ENCODE results near the gene STARD6. TPM values are rescaled to one million over a fixed set of nuclear protein-coding genes. Genes with fewer than 3 reads are reported as not detected.

Gene STARD6
- polyA plus RNA-seq, 1 of the 3 experiments (the other 2 are of a cell fraction): not detected

GRCh38 chr18:54405290-54405689, 47.6 kb upstream of the STARD6 start (continued):
- TF ChIP-seq PBX3 (IDR thresholded peaks at IDR 0.05) (no peak), MXI1 (IDR thresholded peaks at IDR 0.05; ENCODE audit: low read depth, low read length) (no peak), MEF2A (IDR thresholded peaks at IDR 0.05; ENCODE audit: borderline replicate concordance, low read depth) (no peak)

- H3K36me3 ChIP-seq (replicated peaks in 1 of 2; ENCODE audit: control insufficient read depth in 1 of 2, insufficient read depth in 2 of 2, low read length in 1 of 2): no peaks in the 10 kb centered on the region
- no peaks in the 10 kb centered on the region for H3K9me3 ChIP-seq
- H3K9me2 ChIP-seq: no peaks in the 10 kb centered on the region
- no peaks in the 10 kb centered on the region for H3K27me3 ChIP-seq (ENCODE audit: insufficient read depth)
- TF ChIP-seq RFX5 (IDR thresholded peaks at IDR 0.05; ENCODE audit: low read length) (no peak), REST (IDR thresholded peaks at IDR 0.05; ENCODE audit: low read depth, low read length) (no peak), MAX (IDR thresholded peaks at IDR 0.05; ENCODE audit: low read depth) (no peak), GATA2 (CRISPR knock-in tag; IDR thresholded peaks at IDR 0.05) (no peak), USF2 (IDR thresholded peaks at IDR 0.05; ENCODE audit: borderline replicate concordance, low read depth, low read length) (no peak), POLR2AphosphoS5 (IDR thresholded peaks at IDR 0.05; ENCODE audit: low read depth, low read length) (no peak), EZH2phosphoT487 (IDR thresholded peaks at IDR 0.05; ENCODE audit: borderline replicate concordance, low read depth) (no peak), FOSL2 (IDR thresholded peaks at IDR 0.05; ENCODE audit: borderline replicate concordance, low read depth) (no peak)
- ChIA-PET CTCF (no interaction called here), POLR2A (no interaction called here)
- no peak overlapping the region for H3K27ac ChIP-seq (ENCODE audit: low read depth in 2 of 2, low read length in 1 of 2)
- H3F3A ChIP-seq (replicated peaks; ENCODE audit: insufficient read depth): no peaks in the 10 kb centered on the region
- H3K4me2 ChIP-seq: no peak overlapping the region
- H3K9ac ChIP-seq: no peak overlapping the region
- H2AFZ ChIP-seq (ENCODE audit: low read depth): no peak overlapping the region
- no peaks in the 10 kb centered on the region for H4K20me1 ChIP-seq (ENCODE audit: insufficient read depth)
- WGBS (ENCODE audit: low lambda C conversion rate): 38% methylated on average over 1 of the region's 1 CpG
- H3K4me3 ChIP-seq (ENCODE audit: low read depth in 2 of 2, low read length in 1 of 2): no peak overlapping the region
- no peaks in the 10 kb centered on the region; a peak in 1 of 4 replicates for H3K4me1 ChIP-seq (ENCODE audit: control insufficient read depth in 1 of 2, insufficient read depth in 2 of 2, low read depth in 1 of 2, low read length in 1 of 2)
- no peaks in the 10 kb centered on the region for H3K79me2 ChIP-seq (ENCODE audit: insufficient read depth)
- DNase-seq: no peak
Measured at GRCh38 chr18:54396760-54397159, 39.1 kb upstream of the STARD6 start.

All from SK-N-SH (cell line).